Dermis lymphatic vessel endothelial cell (primary cell): ENCODE results near the gene ARL16. TPM values are rescaled to one million over a fixed set of nuclear protein-coding genes. Genes with fewer than 3 reads are reported as not detected.

Experiments used
- total RNA-seq: library from RNA; depleted of rRNA; stranded (reverse); fragments of >200 nt; gene quantifications from 2 replicates; pipeline ENCODE4 v1.2.1, GENCODE V29; 2014

Gene ARL16, protein sequence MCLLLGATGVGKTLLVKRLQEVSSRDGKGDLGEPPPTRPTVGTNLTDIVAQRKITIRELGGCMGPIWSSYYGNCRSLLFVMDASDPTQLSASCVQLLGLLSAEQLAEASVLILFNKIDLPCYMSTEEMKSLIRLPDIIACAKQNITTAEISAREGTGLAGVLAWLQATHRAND
- 28.1 and 29.0 TPM in 2 replicates for total RNA-seq

DNA sequence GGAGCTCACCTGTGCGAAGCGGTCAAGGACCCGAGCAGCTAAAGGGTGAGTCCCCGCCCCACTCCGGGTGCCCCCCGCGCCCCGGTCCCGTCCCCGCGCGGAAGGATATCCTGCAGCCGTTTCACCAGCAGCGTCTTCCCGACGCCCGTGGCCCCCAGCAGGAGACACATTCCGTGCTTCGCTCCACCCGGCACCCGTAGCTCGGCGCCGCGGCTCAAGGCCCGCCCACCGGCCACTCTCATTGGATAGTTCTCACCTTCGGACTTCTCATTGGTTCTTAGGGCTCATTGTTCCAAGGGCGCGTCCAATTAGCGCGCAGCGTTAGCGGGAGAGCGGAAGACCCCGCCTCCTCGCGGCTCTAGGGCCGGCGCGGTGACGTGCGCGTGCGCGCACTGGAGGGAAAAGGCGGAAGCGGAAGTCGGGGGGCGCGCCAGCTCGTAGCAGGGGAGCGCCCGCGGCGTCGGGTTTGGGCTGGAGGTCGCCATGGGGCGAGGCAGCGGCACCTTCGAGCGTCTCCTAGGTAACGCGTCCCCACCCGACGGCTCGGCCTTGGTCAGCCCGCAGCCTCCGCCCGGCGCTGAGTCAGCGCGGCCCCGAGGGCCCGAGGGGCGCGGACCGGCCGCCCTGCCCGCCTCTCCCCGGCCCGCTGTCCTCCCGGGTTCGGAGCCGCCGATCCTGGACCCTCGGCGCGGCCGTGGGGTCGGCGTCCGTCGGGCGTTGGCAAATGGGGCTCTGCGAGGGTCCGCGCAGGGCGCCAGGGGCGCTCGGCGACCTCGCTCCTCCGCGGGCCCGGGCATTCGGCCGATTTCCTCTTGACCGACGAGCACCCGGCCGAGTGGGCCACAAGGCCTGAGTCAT is at the start of gene ARL16, which contains the start of gene HGS:
ARL16 (minus strand) TSS at position 214 of the 858 bp plus-strand sequence; CDS start at position 170, 44 bp downstream.
HGS (plus strand) TSS at position 428 of the 858 bp plus-strand sequence; CDS start at position 484, 56 bp downstream.

DNA sequence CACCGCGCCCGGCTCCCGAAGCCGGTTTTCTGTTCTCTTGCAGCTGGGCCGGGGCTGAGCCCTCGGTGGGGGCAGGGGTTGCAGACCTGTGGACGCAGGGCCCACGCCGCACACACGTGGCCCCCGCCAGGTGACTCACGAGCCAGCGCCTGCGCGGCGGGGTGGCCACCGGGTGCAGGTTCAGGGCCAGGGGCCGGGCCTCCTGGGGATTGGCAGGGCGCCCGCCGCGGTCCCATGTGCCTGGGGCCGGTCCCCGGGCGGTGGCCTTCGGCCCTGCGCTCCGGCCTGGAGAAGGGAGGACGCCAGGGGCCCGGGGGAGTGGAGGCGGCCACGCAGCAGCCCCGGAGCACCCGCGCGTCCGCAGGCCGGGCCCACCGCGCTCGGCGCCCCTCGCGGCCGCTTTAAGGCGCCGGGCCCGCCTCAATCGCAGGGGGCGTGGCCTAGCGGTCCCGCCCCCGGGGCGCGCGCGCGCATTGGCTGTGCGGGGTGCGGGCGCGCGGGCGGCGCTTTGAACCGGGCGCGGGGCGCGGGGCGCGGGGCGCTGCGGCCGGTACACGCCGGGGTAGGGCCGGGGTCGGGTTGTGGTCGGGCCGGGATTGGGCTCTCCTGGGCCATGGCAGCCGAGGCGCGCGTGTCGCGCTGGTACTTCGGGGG is 28.3 kb upstream of the ARL16 start, which contains the start of gene SLC25A10:
SLC25A10 (plus strand) TSS at position 471 of the 654 bp plus-strand sequence; CDS start at position 614, 143 bp downstream.

DNA sequence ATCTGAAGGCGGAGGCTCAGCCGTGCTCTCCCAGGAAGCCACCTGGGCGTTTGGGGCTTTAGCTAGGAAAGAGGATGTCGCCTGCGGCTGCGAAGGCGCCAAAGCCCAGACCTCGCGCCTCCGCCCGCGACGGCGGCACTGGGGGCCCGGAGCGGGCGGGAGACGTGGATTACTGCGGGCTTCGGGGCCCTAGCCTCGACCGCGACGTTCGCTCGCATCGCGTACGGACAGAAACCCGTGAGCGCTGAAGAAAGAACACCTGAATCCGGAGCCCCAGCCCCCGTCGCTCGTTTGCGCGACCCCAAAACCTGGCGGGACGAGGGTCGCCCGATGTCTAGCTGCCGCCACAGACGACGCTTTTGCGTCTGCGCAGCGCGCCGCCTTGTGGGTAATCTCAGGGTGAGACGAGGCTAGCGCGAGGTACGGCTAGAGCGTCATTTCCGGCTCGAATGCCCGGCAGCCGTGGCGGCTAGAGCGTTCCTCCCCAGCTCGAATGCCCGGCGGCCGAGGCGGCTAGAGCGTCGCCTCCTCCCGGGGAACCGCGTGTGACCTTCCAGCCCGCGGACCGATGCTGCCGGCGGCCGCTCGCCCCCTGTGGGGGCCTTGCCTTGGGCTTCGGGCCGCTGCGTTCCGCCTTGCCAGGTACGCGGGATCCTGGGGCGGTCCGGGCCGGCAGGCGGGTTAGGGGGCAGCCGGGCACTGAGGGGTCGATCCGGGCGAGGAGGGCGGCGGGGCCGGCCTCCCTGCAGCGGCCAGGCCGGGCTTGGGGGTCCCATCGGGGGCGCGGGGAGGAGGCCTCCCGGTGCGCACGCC is 19.5 kb upstream of the ARL16 start, which contains the start of gene MRPL12:
MRPL12 (plus strand) TSS at position 434 of the 813 bp plus-strand sequence; CDS start at position 569, 135 bp downstream.

DNA sequence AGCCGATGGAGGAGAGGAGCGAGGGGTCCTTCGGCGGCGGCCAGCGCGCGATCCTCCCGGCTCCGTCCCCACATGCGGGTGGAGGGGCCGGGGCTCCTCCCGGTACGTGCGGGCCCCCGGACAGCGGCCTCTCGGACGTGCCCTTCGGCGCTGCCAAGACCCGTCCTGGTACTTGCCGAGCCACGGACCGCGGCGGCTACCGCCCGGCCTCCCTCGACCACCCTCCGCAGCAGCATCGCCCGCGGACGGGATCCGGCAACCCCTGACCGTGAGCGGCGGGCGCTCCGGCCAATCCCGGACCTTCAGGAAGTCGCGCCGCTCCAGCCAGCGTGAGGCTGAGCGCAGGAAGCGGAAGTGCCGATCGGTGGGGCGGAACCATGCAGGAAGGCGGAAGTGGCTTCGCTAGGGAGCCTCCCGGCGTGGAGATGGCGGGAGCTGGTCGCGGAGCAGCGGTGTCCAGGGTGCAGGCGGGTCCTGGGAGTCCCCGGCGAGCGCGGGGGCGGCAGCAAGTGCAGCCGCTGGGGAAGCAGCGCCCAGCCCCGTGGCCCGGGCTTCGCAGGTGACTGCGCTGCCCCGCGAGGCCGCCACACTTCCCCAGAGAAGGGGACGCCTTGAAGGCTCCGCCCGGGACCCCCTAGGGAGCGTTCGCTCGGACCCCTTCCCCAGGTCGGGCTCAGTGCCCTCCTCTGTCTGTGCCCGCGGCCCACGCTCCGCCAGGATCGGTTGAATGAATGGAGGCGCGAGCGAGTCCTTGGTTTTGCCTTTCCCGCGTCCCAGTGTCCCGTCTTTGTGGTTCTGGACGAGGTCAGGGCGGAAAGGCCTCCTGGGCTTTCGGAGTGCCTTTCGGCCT is 17.0 kb downstream of the ARL16 start, which contains the start of the genes CCDC137 and OXLD1:
CCDC137 (plus strand) TSS at position 396 of the 850 bp plus-strand sequence; CDS start at position 426, 30 bp downstream.
OXLD1 (minus strand) TSS at position 264 of the 850 bp plus-strand sequence; CDS start at position 236, 28 bp downstream.

DNA sequence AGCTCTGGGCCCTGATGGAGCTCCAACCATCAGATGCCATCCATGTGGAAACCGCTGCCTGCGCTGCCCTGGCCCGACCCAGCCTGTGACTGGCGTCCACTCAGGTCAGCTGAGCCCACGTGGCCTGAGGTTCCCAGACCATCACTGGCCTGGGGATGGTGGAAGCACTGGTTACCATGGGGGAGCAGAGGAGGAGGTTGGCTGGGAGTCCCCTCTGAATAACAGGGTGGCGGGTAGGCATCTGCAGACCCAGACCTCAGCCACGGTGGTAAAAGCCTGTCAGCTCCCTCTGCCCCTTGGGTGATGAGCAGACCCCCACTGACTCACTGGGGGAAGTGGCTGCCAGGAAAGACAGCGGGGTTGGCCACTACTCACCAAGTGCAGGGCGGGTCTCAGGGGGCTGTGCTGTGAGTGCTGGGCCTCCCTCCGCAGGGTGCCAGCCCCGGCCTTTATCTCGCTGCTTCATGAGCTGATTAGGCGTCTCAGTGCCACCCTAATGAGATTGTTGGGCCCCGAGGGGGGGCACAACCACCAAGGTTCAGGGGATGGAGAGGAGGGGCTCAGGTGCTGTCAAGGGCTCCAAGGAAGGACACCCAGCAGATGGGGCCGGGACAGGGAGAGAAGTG is 27.4 kb downstream of the ARL16 start, which contains the start of gene PDE6G:
PDE6G (minus strand) TSS at position 425 of the 626 bp plus-strand sequence. CDS start 3,237 bp downstream, outside the sequence.

DNA sequence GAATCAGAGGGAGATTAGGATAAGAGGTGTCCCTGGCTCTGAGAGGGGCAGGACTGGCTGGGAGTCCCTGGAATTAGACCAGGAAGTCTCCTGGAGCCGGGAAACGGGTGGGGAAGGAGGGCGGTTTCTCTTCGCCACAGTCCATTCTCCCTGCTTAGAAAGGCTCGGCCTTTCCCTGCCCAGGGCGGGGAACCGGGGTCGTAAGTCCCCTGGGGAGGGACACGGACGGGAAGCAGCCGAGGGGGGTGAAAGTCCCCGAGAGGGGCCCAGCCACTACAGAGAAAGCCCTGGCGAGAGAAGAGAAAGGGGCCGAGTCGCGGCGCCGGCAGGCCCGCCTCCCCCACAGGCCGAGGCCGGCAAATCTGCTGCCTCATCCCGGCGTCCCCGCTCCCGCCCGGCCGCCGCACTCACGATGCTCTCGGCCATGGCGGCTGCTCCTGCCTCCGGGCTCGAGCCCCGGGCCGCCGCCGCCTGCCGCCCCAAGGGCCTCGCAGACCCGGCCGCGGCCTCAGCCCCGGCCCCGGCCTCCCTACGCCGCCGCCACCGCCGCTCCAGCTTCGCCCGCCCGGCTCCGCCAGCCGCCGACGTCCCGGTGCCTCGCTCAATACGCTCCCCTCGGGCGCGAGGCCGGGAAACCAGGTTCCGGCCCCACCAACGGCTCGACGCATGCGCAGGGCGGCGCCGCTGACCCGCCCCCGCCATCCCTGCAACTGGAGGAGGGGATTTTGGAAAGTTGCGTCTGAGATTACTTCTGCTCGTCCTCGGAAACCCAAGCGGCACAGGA is 46.9 kb downstream of the ARL16 start, which contains the start of the genes NPLOC4 and TSPAN10:
NPLOC4 (minus strand) TSS at position 608 of the 784 bp plus-strand sequence; CDS start at position 426, 182 bp downstream.
TSPAN10 (plus strand) TSS at position 692 of the 784 bp plus-strand sequence. CDS start 5,217 bp downstream, outside the sequence.

Other genes with a start within 250 kb of the ARL16 start
- gene ACTG1, start 171.0 kb downstream of the ARL16 start, total RNA-seq = 3,173 and 6,668 TPM in 2 replicates
- 0.26 and 0.54 TPM in 2 replicates for gene FSCN2, start 155.4 kb downstream of the ARL16 start, total RNA-seq
- 10.5 and 13.8 TPM in 2 replicates for gene FAAP100, start 131.4 kb downstream of the ARL16 start, total RNA-seq
- 57.2 and 71.2 TPM in 2 replicates for gene NPLOC4, start 46.7 kb downstream of the ARL16 start, total RNA-seq
- 0.43 and 0.60 TPM in 2 replicates for gene TSPAN10, start 46.6 kb downstream of the ARL16 start, total RNA-seq
- gene PDE6G, start 27.3 kb downstream of the ARL16 start, total RNA-seq = 1.2 and 4.3 TPM in 2 replicates
- gene OXLD1, start 17.2 kb downstream of the ARL16 start, total RNA-seq = 26.8 and 29.6 TPM in 2 replicates
- gene CCDC137, start 17.1 kb downstream of the ARL16 start, total RNA-seq = 5.5 and 7.5 TPM in 2 replicates
- gene HGS, start 214 bp upstream of the ARL16 start, total RNA-seq = 35.8 and 39.4 TPM in 2 replicates
- 6.6 and 7.0 TPM in 2 replicates for gene MRPL12, start 19.6 kb upstream of the ARL16 start, total RNA-seq
- gene SLC25A10, start 28.5 kb upstream of the ARL16 start, total RNA-seq = 6.6 and 7.7 TPM in 2 replicates
- gene GCGR, start 120.4 kb upstream of the ARL16 start, total RNA-seq = not detected in 2 replicates
- gene MCRIP1, start 149.5 kb upstream of the ARL16 start, total RNA-seq = 112 and 134 TPM in 2 replicates
- not detected in 2 replicates for gene PPP1R27, start 151.3 kb upstream of the ARL16 start, total RNA-seq
- gene P4HB, start 176.7 kb upstream of the ARL16 start, total RNA-seq = 517 and 746 TPM in 2 replicates
- 99.4 and 99.5 TPM in 2 replicates for gene ARHGDIA, start 187.5 kb upstream of the ARL16 start, total RNA-seq
- gene ALYREF, start 207.8 kb upstream of the ARL16 start, total RNA-seq = 126 and 127 TPM in 2 replicates
- 87.0 and 103 TPM in 2 replicates for gene ANAPC11, start 207.9 kb upstream of the ARL16 start, total RNA-seq
- gene NPB, start 218.4 kb upstream of the ARL16 start, total RNA-seq = 0.09 and 0.11 TPM in 2 replicates
- gene PCYT2, start 227.6 kb upstream of the ARL16 start, total RNA-seq = 18.2 and 25.2 TPM in 2 replicates
- gene SIRT7, start 234.4 kb upstream of the ARL16 start, total RNA-seq = 10.4 and 11.8 TPM in 2 replicates
- gene MAFG, start 243.9 kb upstream of the ARL16 start, total RNA-seq = 13.7 TPM in 2 replicates